ENCODE data around the gene ANXA6.

The ANXA6 gene

GRCh38 chr5:151158287-151158661 is 695 bp upstream of the ANXA6 start:
- no peak overlapping the region for H3K9ac ChIP-seq (ENCODE audit: low read length)
- peaks cover 31% of the 10 kb centered on the region for H3K27me3 ChIP-seq (ENCODE audit: low read depth, low read length)
- H3K4me3 ChIP-seq (ENCODE audit: low read length), result peak overlapping the region; percentile 76
- H3K36me3 ChIP-seq (replicated peaks; ENCODE audit: low read depth, low read length), result no peaks in the 10 kb centered on the region
- H3K4me1 ChIP-seq (ENCODE audit: low read length), result peaks cover 46% of the 10 kb centered on the region
- no peaks in the 10 kb centered on the region for H4K20me1 ChIP-seq (ENCODE audit: insufficient read depth, low read length)
- no peak for TF ChIP-seq CTCF (IDR thresholded peaks at IDR 0.05; ENCODE audit: low read depth, low read length)
- no peak for TF ChIP-seq EZH2phosphoT487 (IDR thresholded peaks at IDR 0.05; ENCODE audit: low read depth)
- H3K79me2 ChIP-seq (ENCODE audit: low read length), result no peaks in the 10 kb centered on the region
- H3K4me2 ChIP-seq (ENCODE audit: low read length), result peak overlapping the region; percentile 72
- H2AFZ ChIP-seq (ENCODE audit: low read depth, low read length), result no peak overlapping the region
- no peaks in the 10 kb centered on the region for H3K9me3 ChIP-seq (ENCODE audit: insufficient read depth, low read length)
- no peak overlapping the region for H3K27ac ChIP-seq (ENCODE audit: low read length)

- no peak overlapping the region for H3K27ac ChIP-seq (ENCODE audit: low read length)
- no peaks in the 10 kb centered on the region for H4K20me1 ChIP-seq (ENCODE audit: insufficient read depth, low read length)
- no peak overlapping the region for H3K9ac ChIP-seq (ENCODE audit: low read length)
- TF ChIP-seq CTCF (IDR thresholded peaks at IDR 0.05; ENCODE audit: low read depth, low read length) (no peak), EZH2phosphoT487 (IDR thresholded peaks at IDR 0.05; ENCODE audit: low read depth) (no peak)
- no peaks in the 10 kb centered on the region for H3K36me3 ChIP-seq (replicated peaks; ENCODE audit: low read depth, low read length)
- peaks cover 31% of the 10 kb centered on the region for H3K27me3 ChIP-seq (ENCODE audit: low read depth, low read length)
- H3K4me1 ChIP-seq (ENCODE audit: low read length), result peaks cover 61% of the 10 kb centered on the region
- H3K4me3 ChIP-seq (ENCODE audit: low read length), result peak overlapping the region; percentile 76
- no peaks in the 10 kb centered on the region for H3K79me2 ChIP-seq (ENCODE audit: low read length)
- H3K9me3 ChIP-seq (ENCODE audit: insufficient read depth, low read length), result no peaks in the 10 kb centered on the region
- peak overlapping the region; percentile 72 for H3K4me2 ChIP-seq (ENCODE audit: low read length)
- no peak overlapping the region for H2AFZ ChIP-seq (ENCODE audit: low read depth, low read length)
Measured at GRCh38 chr5:151156507-151157420, 815 bp downstream of the ANXA6 start.

- H4K20me1 ChIP-seq (ENCODE audit: insufficient read depth, low read length), result no peaks in the 10 kb centered on the region
- no peak overlapping the region for H3K9ac ChIP-seq (ENCODE audit: low read length)
- H3K27ac ChIP-seq (ENCODE audit: low read length), result no peak overlapping the region
- H3K4me2 ChIP-seq (ENCODE audit: low read length), result peak overlapping the region; percentile 38
- no peaks in the 10 kb centered on the region for H3K9me3 ChIP-seq (ENCODE audit: insufficient read depth, low read length)
- H3K79me2 ChIP-seq (ENCODE audit: low read length), result no peaks in the 10 kb centered on the region
- peaks cover 27% of the 10 kb centered on the region for H3K27me3 ChIP-seq (ENCODE audit: low read depth, low read length)
- no peak for TF ChIP-seq EZH2phosphoT487 (IDR thresholded peaks at IDR 0.05; ENCODE audit: low read depth)
- TF ChIP-seq CTCF (IDR thresholded peaks at IDR 0.05; ENCODE audit: low read depth, low read length), result no peak
- 0 out of 2 replicates have a peak overlapping the region, but pooled peaks have one; percentile 16 for H2AFZ ChIP-seq (ENCODE audit: low read depth, low read length)
- peaks cover 70% of the 10 kb centered on the region for H3K4me1 ChIP-seq (ENCODE audit: low read length)
- no peaks in the 10 kb centered on the region for H3K36me3 ChIP-seq (replicated peaks; ENCODE audit: low read depth, low read length)
- H3K4me3 ChIP-seq (ENCODE audit: low read length), result no peak overlapping the region
Measured at GRCh38 chr5:151155775-151156506, 1.6 kb downstream of the ANXA6 start.

All from OCI-LY3 (cell line).